NCI-H1092 treated with DMSO at 0.1 percent for 48 hours (cell line): ENCODE results near the gene DHX32.
A peak's percentile ranks its signal among the peaks of the same experiment; 100 is the strongest.
"Not testable (repeated sequence)": the region's sequence is repeated elsewhere in the genome, so short reads cannot be mapped to it uniquely, and the experiment has no call there.

ENCODE experiments used
- DNase-seq: peaks from one replicate; lab custom pipeline; 2025; lab: John Stamatoyannopoulos, UW

DHX32 gene

DNA sequence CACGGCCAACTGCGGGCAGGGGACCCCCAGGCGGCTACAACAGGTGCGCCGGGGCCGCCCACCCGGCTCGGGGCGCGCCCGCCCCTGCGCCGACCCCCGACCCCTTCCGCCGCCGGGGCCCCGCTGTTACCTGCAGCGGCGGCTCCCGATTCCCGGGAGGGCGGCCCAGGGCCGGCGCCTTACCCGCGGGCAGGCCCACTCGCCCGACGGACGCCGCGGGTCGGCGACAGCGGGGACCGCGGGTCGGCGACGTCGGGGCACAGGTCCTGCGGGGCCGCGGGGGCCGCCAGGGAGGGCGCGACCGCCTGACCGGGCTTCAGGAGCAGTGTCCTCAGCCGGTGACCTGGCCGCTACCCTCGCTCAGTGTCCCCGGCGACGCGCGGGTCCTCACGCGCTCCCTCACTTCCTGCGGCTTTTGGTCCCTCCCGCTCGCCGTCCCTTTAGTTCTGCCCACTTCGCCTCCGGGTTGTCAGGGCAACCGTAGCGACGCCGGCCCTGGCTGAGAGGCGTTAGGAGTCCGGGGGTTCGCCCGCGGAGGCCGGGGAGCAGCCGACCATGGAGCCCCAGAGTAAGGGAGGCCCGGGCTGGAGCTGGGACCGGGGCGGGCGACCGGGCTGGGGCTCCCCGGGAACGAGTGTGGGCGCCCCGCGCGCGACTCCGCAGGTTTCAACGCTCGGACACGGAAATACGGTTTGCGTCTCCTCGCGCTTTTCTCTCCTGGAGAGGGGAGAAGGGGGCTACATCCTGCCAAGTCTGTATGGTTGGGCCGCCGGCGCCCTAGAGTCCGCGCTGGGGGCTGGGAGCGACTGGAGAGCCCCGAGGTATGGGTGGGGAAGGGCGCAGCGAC lies 15.2 kb upstream of the DHX32 start, which contains the start of gene FANK1:
Gene FANK1, plus strand, starts transcription at position 477 of the 847 bp plus-strand sequence. Its CDS starts 79 bp downstream, at position 556.
- DNase-seq: peak; percentile 60

GRCh38 chr10:125895130-125896087 lies 14.3 kb upstream of the DHX32 start:
- DNase-seq: not testable (repeated sequence)

DNA sequence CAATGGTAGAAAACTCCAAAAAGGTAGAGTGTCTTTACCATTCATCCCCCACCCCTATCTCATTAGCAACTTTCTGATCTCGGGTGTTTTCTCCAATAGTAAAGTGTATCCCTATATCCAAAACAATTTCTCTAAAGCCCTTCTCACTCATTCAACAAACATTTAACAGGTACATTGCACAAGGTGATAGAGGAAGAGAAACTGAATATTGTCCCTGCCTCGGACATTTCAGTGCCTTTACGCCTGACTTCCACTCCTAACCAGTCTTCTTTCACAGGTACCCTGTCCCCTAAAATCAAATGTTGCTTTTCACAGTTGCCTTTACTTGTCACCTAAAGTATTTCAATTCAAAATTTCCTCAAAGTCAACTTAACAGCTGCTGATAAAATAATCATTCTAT lies 13.1 kb upstream of the DHX32 start:
- DNase-seq: not testable (repeated sequence)

DNA sequence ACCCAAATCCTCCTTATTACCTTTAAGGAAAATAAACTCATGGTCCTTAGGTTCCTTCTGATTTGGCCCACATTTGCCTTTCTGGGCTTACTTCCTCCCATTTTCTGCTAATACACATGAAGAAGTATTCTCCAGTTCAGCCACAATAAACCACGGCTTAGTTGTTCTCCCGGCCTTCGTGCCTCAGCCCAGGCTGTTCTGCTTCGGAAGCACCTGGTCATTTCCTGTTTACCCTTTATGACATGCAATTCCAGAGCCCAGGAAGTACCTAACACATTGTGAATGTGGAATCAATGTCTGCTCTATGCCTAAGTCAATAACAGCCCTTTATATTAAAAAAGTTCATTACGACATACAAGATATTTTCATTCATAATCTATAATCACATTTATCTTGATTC lies 11.3 kb upstream of the DHX32 start:
- not testable (repeated sequence) for DNase-seq

GRCh38 chr10:125889441-125889840 lies 8.3 kb upstream of the DHX32 start:
- DNase-seq: not testable (repeated sequence)

GRCh38 chr10:125886914-125887512 lies 5.9 kb upstream of the DHX32 start:
- no peak for DNase-seq

GRCh38 chr10:125883211-125883610 lies 2.1 kb upstream of the DHX32 start:
- DNase-seq: no peak

DNA sequence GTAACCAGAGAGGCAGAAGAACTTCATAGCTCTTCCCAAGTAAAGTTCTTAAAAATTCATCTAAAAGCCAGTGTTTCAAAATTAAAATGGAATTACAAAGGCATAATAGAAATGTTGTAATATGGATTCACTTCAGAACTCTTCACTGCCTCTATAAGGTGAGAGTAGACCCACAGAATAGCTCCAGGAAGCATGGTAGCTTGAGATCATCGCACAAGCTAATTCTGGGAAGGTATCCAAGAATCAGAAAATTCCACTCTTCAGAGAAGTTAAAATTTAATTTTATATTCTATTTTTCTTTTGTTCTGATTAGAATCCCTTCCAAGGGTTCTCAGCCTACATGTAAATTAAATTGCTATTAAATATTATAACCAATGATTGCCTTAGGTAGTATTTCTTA lies 1.5 kb upstream of the DHX32 start:
- no peak for DNase-seq

GRCh38 chr10:125880719-125881118 lies 373 bp downstream of the DHX32 start:
- no peak for DNase-seq

DNA sequence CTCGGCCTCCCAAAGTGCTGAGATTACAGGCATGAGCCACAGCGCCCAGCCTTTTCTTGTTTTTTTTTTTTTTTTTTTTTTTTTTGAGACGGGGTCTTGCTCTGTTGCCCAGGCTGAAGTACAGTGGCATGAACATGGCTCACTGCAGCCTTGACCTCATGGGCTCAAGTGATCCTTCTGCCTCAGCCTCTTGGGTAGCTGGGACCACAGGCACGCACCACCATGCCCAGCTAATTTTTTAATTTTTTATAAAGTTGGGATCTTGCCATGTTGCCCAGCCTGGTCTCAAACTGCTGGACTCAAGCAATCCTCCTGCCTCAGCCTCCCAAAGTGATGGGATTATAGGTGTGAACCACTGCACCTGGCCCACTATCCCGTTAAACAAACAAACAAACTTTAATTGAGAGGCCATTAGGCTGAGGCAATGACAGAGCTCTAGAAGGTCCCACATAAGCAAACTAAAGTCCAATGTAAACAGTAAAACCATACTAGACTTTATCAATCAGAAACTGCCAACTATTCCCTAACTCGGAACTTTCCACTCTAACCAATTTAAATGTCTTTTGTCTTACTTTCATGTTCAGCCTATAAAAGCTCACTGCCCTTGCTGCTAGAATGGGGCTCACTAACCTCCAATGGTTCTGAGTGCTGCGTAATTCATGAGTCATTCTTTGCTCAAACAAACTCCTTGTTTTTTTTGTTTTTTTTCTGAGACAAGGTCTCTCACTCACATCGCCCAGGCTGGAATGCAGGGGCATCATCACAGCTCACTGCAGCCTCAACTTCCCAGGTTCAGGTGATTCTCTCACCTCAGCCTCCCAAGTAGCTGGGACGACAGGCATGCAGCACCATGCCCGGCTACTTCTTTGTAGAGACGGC lies 1.9 kb downstream of the DHX32 start:
- no peak for DNase-seq

DNA sequence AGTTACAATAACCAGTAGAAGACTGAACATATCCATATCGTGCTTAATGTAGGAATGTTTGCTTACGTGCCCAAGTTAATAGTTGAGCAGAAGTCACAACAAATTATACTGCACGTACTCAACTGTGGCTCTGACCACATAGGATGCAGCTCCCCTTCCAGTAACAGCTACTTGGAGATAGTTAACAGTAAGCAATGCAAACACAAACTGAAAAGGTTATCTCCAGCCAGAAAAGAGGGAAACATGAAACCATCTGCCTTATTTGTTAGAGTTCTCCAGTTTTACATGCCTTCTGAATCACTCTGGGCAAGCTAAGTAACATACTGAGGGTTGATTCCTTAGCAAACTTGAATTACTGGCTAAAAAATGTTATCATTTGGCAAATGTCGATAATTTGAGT lies 9.8 kb downstream of the DHX32 start:
- DNase-seq: no peak

- peak; percentile 16 for DNase-seq
Measured at GRCh38 chr10:125868372-125868975, 12.6 kb downstream of the DHX32 start.

DNA sequence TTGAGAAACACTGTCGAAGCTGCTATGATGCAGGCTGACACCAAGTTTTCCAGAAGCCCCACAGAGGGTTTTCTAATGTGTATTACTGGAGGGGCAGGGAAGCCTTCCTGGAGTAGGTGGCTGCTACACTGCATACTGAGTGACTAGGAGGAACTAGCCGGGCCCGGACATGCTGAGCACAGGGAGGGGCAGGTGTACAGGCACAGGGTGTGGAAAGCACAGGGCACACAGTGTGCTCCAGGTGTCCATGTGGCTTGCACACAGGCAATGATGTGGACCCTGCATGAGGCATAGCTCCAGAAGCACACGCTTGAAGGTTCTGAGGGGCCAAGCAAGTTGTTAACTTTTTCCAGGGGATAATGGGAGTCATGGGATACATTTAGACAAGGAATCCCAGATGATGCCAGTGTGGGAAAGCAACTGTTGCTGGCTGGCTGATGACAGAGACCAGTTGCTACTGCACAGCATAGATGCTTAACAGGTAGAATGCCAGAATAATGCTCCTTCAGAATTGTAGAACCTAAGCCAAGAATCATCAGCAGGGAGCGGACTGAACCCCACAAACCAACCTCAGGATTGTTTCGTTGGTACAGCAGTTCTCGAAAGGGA lies 14.6 kb downstream of the DHX32 start:
- no peak for DNase-seq

GRCh38 chr10:125865120-125865519 lies 16.0 kb downstream of the DHX32 start:
- no peak for DNase-seq

DNA sequence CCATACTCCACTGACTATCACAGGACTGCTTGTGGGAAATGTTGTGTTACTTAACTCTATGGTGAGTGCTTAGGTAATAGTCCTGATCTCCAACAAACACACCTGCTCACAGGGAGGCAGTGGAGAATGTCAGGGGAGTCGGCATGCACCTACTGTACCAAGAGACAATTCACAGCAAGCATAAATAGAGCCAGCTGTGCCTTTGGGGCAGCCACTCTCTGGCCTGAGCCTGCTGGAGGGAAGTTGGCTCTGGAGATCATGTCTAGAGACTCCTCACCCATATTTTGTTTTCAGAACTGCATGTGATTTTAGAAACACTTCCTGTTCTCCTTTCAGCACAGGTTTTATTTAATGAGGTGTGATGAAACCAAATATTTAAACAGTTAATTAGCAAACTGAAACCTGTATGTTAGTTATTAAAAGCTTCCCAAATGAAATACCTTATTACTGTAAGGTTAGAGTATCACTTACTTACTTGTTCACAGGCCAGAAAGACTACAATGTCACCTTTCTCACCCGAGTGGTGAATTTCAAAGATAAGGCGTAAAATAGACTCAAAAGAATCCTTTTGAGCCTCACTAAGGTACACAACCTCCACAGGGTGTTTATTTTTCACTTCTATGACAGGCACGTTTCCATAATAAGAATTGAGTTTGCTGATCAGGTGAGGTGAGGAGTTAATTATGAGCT lies 21.8 kb downstream of the DHX32 start:
- DNase-seq: peak; percentile 8

DNA sequence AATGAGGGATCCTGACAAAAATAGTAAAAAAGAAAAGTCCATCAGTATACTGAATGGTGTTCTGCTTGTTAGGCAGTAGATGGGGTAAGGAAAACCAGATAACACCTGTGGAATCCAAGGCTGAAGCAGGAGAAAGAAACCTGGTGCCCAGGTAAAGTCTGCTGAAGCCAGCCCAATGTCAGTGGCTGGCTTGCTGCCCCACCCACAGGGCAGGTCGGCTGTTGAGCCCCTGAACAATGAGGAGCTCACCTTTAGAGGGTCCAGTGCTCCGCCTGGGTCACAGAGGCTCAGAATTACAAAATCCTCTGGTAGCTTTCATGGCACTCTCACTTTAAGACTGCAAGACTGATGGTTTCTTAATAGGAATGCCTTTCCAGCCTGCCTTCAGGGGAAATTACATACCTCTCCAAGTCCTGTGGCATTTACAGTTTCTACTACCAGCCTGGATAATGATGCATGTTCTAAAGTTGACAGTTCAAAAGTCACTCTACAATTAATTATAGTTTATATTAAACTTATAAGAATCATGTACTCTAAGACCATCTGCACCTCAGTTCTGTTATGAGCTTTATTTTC lies 23.8 kb downstream of the DHX32 start:
- no peak for DNase-seq

GRCh38 chr10:125852487-125852886 lies 28.6 kb downstream of the DHX32 start:
- DNase-seq: no peak

DNA sequence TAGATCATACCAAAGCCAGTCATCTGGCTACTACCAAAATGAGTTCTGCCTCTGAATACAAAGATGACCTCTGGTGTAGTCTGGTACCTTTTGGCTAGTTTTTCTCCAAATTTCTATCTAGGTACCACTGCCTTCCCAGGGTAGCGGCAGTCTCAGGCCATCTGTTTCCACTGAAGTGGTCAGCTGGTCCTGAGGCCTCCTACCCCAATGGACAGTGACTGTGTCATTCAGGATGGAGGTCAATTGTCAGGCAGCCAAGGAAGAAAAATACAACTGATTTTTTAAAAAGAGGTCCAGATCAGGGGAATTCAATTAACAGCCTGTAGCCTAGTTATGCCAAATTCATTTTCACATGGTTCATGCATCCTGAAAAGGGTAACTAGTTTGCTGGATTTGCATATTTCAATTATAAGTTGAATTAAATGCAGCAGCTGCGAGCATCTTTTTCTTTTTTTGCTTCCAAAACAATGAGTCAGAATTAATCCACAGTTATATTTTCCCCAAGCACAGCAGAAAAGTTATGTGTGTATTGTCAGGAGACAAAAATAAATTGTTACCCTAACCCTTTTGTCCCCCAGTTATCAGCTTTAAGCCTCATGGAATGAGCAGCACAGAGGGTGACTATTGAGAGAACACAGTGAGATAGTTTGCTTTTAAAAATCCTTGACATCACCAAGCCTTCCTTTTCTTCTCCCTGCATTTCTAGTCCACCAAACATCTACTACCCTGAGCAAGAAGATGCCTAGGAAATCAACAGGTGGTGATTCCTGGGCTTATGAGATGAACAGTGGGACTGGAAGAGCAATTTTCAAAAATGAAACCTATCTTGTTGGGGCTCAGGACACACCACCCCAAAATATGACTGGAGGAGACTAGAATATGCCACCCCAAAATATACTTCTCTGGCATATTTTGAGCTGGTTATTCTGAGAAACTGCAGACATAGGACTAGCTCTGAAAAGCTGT lies 30.0 kb downstream of the DHX32 start:
- no peak for DNase-seq
